ENCODE data around the gene DOCK2. TPM values are rescaled to one million over a fixed set of nuclear protein-coding genes. Genes with fewer than 3 reads are reported as not detected.

DOCK2 gene
- polyA plus RNA-seq, 2 of the 4 experiments (the other 2 are of a cell fraction) = 2.1 to 4.6 TPM

DNA sequence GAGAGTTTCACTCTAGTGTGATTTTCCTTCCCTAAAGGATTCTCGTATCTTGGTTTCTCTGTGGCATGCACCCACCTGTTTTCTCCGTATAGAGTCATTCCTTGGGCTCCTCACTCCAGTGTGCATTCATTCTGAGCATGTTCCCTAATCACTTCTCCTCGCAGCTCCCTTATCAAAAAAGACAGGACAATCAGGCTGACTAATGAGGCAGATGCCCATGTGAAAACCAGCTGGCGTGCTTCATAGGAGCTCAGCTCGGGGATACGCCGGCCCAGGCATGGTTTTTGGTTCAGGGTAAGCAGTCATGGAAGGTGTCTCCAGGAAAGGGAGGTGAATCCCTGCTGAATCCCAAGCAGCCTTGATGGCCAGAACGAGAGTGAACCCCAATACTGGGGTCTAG is 384.4 kb downstream of the DOCK2 start:
- H3K4me1 ChIP-seq = no peaks in the 10 kb centered on the region
- no peaks in the 10 kb centered on the region for H3K9me3 ChIP-seq
- TF ChIP-seq JUN (IDR thresholded peaks at IDR 0.05) (no peak), CBX8 (IDR thresholded peaks at IDR 0.05) (no peak), RFX5 (IDR thresholded peaks at IDR 0.05) (no peak), PHF8 (IDR thresholded peaks at IDR 0.05; ENCODE audit: borderline replicate concordance, low read depth) (no peak), BHLHE40 (IDR thresholded peaks at IDR 0.05; ENCODE audit: low read depth, low read length) (no peak), EP300 (IDR thresholded peaks at IDR 0.05) (no peak), NPAS2 (CRISPR knock-in tag; IDR thresholded peaks at IDR 0.05; ENCODE audit: borderline replicate concordance) (no peak), HEYL (CRISPR knock-in tag; IDR thresholded peaks at IDR 0.05) (no peak), TP53 (CRISPR knock-in tag; IDR thresholded peaks at IDR 0.05) (no peak), MYC (IDR thresholded peaks at IDR 0.05; ENCODE audit: borderline replicate concordance, low read length) (no peak), MAZ (IDR thresholded peaks at IDR 0.05; ENCODE audit: borderline replicate concordance, low read depth, low read length) (no peak), FOSB (CRISPR knock-in tag; IDR thresholded peaks at IDR 0.05) (no peak), POLR2A (IDR thresholded peaks at IDR 0.05; ENCODE audit: low read length) (no peak)
- TF ChIP-seq, protein P1, sequence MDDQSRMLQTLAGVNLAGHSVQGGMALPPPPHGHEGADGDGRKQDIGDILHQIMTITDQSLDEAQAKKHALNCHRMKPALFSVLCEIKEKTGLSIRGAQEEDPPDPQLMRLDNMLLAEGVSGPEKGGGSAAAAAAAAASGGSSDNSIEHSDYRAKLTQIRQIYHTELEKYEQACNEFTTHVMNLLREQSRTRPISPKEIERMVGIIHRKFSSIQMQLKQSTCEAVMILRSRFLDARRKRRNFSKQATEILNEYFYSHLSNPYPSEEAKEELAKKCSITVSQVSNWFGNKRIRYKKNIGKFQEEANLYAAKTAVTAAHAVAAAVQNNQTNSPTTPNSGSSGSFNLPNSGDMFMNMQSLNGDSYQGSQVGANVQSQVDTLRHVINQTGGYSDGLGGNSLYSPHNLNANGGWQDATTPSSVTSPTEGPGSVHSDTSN (IDR thresholded peaks at IDR 0.05) = no peak
- TF ChIP-seq, protein P2, sequence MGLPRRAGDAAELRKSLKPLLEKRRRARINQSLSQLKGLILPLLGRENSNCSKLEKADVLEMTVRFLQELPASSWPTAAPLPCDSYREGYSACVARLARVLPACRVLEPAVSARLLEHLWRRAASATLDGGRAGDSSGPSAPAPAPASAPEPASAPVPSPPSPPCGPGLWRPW (IDR thresholded peaks at IDR 0.05) = no peak
- DNase-seq (ENCODE audit: low read depth in 1 of 2, low spot score in 1 of 2) = no peak
- ChIA-PET CTCF (interaction anchor here (1.2 kb wide), 1 partner anchor 29 kb away, joined by 3 read pairs; no protein-coding TSS in a partner anchor), POLR2A (no interaction called here)
- no peak overlapping the region for H3K27ac ChIP-seq
- FAIRE-seq = no peak
- no peak overlapping the region for H3K4me3 ChIP-seq
- no peak for ATAC-seq
- 54% methylated on average over 8 of the region's 8 CpGs for WGBS (ENCODE audit: missing lambda C conversion rate)
- H3K4me2 ChIP-seq = no peak overlapping the region

DNA sequence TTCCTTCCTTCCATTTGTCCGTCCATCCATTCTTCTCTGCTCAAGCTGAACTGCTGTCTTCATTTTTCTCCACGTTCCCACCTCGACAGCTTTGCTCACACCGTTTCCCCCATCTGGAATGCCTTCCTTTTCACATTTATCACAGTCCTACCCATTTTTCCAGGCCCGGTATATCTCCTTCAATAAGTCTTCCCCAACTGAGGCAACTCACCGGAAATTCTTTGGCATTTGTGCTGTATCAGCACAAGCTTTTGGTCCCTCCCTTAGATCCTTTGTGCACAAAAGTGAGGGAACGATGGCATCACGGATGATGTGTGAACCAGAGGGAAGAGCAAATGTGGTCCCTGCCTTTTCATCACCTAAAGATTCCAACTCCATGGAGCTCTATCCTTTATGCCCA is 388.8 kb downstream of the DOCK2 start:
- DNase-seq (ENCODE audit: low read depth in 1 of 2, low spot score in 1 of 2) (no peak), FAIRE-seq (no peak), ATAC-seq (no peak)
- POLR2A ChIA-PET = no interaction called here
- H3K4me3 ChIP-seq = no peak overlapping the region
- H3K27ac ChIP-seq = no peak overlapping the region
- H3K4me2 ChIP-seq = no peak overlapping the region
- H3K9me3 ChIP-seq = no peaks in the 10 kb centered on the region
- no peaks in the 10 kb centered on the region for H3K4me1 ChIP-seq
- 53% methylated on average over 8 of the region's 8 CpGs for WGBS (ENCODE audit: missing lambda C conversion rate)
- TF ChIP-seq POLR2A (IDR thresholded peaks at IDR 0.05; ENCODE audit: low read length) = no peak
- TF ChIP-seq MAFK (IDR thresholded peaks at IDR 0.05; ENCODE audit: partially characterized antibody) = peak; percentile 49
- TF ChIP-seq HDAC2 (IDR thresholded peaks at IDR 0.05) = no peak
- no peak for TF ChIP-seq TFCP2L1 (CRISPR knock-in tag; IDR thresholded peaks at IDR 0.05)
- no peak for TF ChIP-seq HOXA7 (CRISPR knock-in tag; IDR thresholded peaks at IDR 0.05)
- TF ChIP-seq NR3C1 (IDR thresholded peaks at IDR 0.05) = no peak
- TF ChIP-seq CBX2 (IDR thresholded peaks at IDR 0.05; ENCODE audit: borderline replicate concordance, low read depth) = no peak
- TF ChIP-seq, protein P3, sequence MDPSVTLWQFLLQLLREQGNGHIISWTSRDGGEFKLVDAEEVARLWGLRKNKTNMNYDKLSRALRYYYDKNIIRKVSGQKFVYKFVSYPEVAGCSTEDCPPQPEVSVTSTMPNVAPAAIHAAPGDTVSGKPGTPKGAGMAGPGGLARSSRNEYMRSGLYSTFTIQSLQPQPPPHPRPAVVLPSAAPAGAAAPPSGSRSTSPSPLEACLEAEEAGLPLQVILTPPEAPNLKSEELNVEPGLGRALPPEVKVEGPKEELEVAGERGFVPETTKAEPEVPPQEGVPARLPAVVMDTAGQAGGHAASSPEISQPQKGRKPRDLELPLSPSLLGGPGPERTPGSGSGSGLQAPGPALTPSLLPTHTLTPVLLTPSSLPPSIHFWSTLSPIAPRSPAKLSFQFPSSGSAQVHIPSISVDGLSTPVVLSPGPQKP (IDR thresholded peaks at IDR 0.05; ENCODE audit: low read depth, low read length) = no peak
- no peak for TF ChIP-seq KDM5A (IDR thresholded peaks at IDR 0.05)
- CTCF ChIA-PET = interaction anchor here (1.7 kb wide), 1 partner anchor 10 kb away, joined by 4 read pairs; no protein-coding TSS in a partner anchor

DNA sequence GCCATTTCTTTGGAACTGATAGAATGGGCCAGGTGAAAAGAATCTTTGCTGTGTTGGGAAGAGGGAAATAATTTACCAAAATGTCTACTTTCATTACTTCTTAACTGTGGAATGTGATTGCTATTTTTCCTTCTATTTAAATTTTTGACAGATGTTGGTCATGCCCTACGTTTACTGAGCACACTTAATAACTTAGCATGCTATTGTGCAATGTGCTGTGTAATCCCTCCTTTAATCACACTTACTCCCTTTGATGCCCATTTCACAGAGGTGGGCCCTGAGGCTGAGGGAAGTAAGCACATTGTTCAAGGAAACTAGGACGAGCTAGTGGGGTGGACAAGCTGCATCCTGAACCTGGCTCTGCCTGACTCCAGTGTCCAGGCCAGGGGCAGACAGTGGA is 391.0 kb downstream of the DOCK2 start:
- FAIRE-seq (no peak), DNase-seq (ENCODE audit: low read depth in 1 of 2, low spot score in 1 of 2) (no peak), ATAC-seq (no peak)
- 9% methylated on average over 2 of the region's 2 CpGs for WGBS (ENCODE audit: missing lambda C conversion rate)
- ChIA-PET POLR2A (interaction anchor here (0.7 kb wide), 1 partner anchor 155 kb away, joined by 5 read pairs; no protein-coding TSS in a partner anchor), CTCF (interaction anchor here (1.5 to 1.8 kb wide), 2 partner anchors 17 to 43 kb away, joined by 3 to 5 read pairs; no protein-coding TSS in a partner anchor)
- no peak overlapping the region for H3K4me3 ChIP-seq
- no peak overlapping the region for H3K27ac ChIP-seq
- no peaks in the 10 kb centered on the region for H3K9me3 ChIP-seq
- no peak overlapping the region for H3K4me2 ChIP-seq
- H3K4me1 ChIP-seq = no peaks in the 10 kb centered on the region
- TF ChIP-seq EHF (CRISPR knock-in tag; IDR thresholded peaks at IDR 0.05) (no peak), SREBF2 (IDR thresholded peaks at IDR 0.05) (no peak), CBX2 (IDR thresholded peaks at IDR 0.05; ENCODE audit: borderline replicate concordance, low read depth) (no peak), MAZ (IDR thresholded peaks at IDR 0.05; ENCODE audit: borderline replicate concordance, low read depth, low read length) (no peak), MYC (IDR thresholded peaks at IDR 0.05; ENCODE audit: borderline replicate concordance, low read length) (no peak), HDAC2 (IDR thresholded peaks at IDR 0.05) (no peak), CEBPB (IDR thresholded peaks at IDR 0.05) (no peak), HOXA7 (CRISPR knock-in tag; IDR thresholded peaks at IDR 0.05) (no peak), JUN (IDR thresholded peaks at IDR 0.05) (no peak), NR3C1 (IDR thresholded peaks at IDR 0.05) (no peak), EP300 (IDR thresholded peaks at IDR 0.05) (no peak), KDM5A (IDR thresholded peaks at IDR 0.05) (no peak), CHD4 (IDR thresholded peaks at IDR 0.05; ENCODE audit: borderline replicate concordance) (no peak)
- TF ChIP-seq, protein P4, sequence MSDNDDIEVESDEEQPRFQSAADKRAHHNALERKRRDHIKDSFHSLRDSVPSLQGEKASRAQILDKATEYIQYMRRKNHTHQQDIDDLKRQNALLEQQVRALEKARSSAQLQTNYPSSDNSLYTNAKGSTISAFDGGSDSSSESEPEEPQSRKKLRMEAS (IDR thresholded peaks at IDR 0.05) = no peak
- TF ChIP-seq, protein P5, sequence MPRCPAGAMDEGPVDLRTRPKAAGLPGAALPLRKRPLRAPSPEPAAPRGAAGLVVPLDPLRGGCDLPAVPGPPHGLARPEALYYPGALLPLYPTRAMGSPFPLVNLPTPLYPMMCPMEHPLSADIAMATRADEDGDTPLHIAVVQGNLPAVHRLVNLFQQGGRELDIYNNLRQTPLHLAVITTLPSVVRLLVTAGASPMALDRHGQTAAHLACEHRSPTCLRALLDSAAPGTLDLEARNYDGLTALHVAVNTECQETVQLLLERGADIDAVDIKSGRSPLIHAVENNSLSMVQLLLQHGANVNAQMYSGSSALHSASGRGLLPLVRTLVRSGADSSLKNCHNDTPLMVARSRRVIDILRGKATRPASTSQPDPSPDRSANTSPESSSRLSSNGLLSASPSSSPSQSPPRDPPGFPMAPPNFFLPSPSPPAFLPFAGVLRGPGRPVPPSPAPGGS (IDR thresholded peaks at IDR 0.05) = no peak
- TF ChIP-seq, protein P3 (IDR thresholded peaks at IDR 0.05; ENCODE audit: low read depth, low read length) = no peak

All from A549 (cell line).